ENCODE data around the gene OSBPL8. TPM values are rescaled to one million over a fixed set of nuclear protein-coding genes. Genes with fewer than 3 reads are reported as not detected.

OSBPL8 gene
- total RNA-seq, 4 donors from 2014 or later = 65.8 to 73.5 (median 66.7) TPM

- ATAC-seq = no peak
- Histone ChIP-seq H3K4me3 (no peak overlapping the region), H3K27ac (no peak overlapping the region), H3K9me3 (no peaks in the 10 kb centered on the region), H3K27me3 (no peaks in the 10 kb centered on the region), H3K4me1 (no peaks in the 10 kb centered on the region), H3K36me3 (no peaks in the 10 kb centered on the region)
- no peak for TF ChIP-seq EP300 (IDR thresholded peaks at IDR 0.05)
- 71 to 86% methylated on average over 6 of the region's 6 CpGs for WGBS, 2 donors (ENCODE audit: low coverage in 1 of 2)
Measured at GRCh38 chr12:76539727-76540126, 19.8 kb downstream of the OSBPL8 start.

- WGBS, 2 donors (ENCODE audit: low coverage in 1 of 2) = 92 to 100% methylated on average over 2 of the region's 2 CpGs
- Histone ChIP-seq H3K36me3 (no peaks in the 10 kb centered on the region), H3K27ac (no peak overlapping the region), H3K9me3 (no peaks in the 10 kb centered on the region), H3K27me3 (no peaks in the 10 kb centered on the region), H3K4me1 (no peaks in the 10 kb centered on the region), H3K4me3 (no peak overlapping the region)
- ATAC-seq = no peak
- TF ChIP-seq POLR2AphosphoS5 (IDR thresholded peaks at IDR 0.05) (no peak), EP300 (IDR thresholded peaks at IDR 0.05) (no peak), CTCF (IDR thresholded peaks at IDR 0.05) (no peak)
Measured at GRCh38 chr12:76537923-76538322, 21.6 kb downstream of the OSBPL8 start.

- TF ChIP-seq EP300 (IDR thresholded peaks at IDR 0.05) (no peak), POLR2AphosphoS5 (IDR thresholded peaks at IDR 0.05) (no peak), POLR2A (IDR thresholded peaks at IDR 0.05) (no peak), CTCF (IDR thresholded peaks at IDR 0.05) (no peak)
- ATAC-seq = no peak
- H3K36me3 ChIP-seq = no peaks in the 10 kb centered on the region
- no peaks in the 10 kb centered on the region for H3K27me3 ChIP-seq
- H3K4me3 ChIP-seq = no peak overlapping the region
- no peak overlapping the region for H3K27ac ChIP-seq
- 76 to 77% methylated on average over 4 to 5 of the region's 5 CpGs for WGBS, 2 donors (ENCODE audit: low coverage in 1 of 2)
- no peaks in the 10 kb centered on the region for H3K4me1 ChIP-seq
- H3K9me3 ChIP-seq = no peaks in the 10 kb centered on the region
Measured at GRCh38 chr12:76536546-76536945, 23.0 kb downstream of the OSBPL8 start.

- 100% methylated on average over 2 of the region's 2 CpGs for WGBS, 2 donors (ENCODE audit: low coverage in 1 of 2)
- no peak overlapping the region for H3K4me3 ChIP-seq
- no peaks in the 10 kb centered on the region for H3K36me3 ChIP-seq
- no peak for ATAC-seq
- H3K9me3 ChIP-seq = no peaks in the 10 kb centered on the region
- no peaks in the 10 kb centered on the region for H3K27me3 ChIP-seq
- H3K4me1 ChIP-seq = peaks cover 0 to 8% (median 0%) of the 10 kb centered on the region in 3 donors
- H3K27ac ChIP-seq = no peak overlapping the region
- TF ChIP-seq EP300 (IDR thresholded peaks at IDR 0.05) (no peak), CTCF (IDR thresholded peaks at IDR 0.05) (no peak), POLR2A (IDR thresholded peaks at IDR 0.05) (no peak), POLR2AphosphoS5 (IDR thresholded peaks at IDR 0.05) (no peak)
Measured at GRCh38 chr12:76535170-76535569, 24.4 kb downstream of the OSBPL8 start.

- no peak for ATAC-seq
- Histone ChIP-seq H3K4me1 (peaks cover 0 to 13% (median 0%) of the 10 kb centered on the region in 3 donors), H3K36me3 (no peaks in the 10 kb centered on the region), H3K4me3 (no peak overlapping the region), H3K9me3 (no peaks in the 10 kb centered on the region), H3K27ac (no peak overlapping the region), H3K27me3 (no peaks in the 10 kb centered on the region)
- TF ChIP-seq CTCF (IDR thresholded peaks at IDR 0.05) (no peak), POLR2A (IDR thresholded peaks at IDR 0.05) (no peak), POLR2AphosphoS5 (IDR thresholded peaks at IDR 0.05) (no peak)
- 77 to 90% methylated on average over 5 of the region's 5 CpGs for WGBS, 2 donors (ENCODE audit: low coverage in 1 of 2)
Measured at GRCh38 chr12:76533331-76533730, 26.2 kb downstream of the OSBPL8 start.
